ENCODE measurements around the gene CIRBP. TPM values are rescaled to one million over a fixed set of nuclear protein-coding genes. Genes with fewer than 3 reads are reported as not detected.

Gene CIRBP
- total and polyA plus RNA-seq, 2 of the 13 experiments (the other 11 are each of a cell fraction or from before 2014, with no cell fraction given): 133 to 140 TPM

- TF ChIP-seq ZNF142 (CRISPR knock-in tag; IDR thresholded peaks at IDR 0.05) (no peak), NR2F6 (IDR thresholded peaks at IDR 0.05) (no peak), NR2F6 (CRISPR knock-in tag; IDR thresholded peaks at IDR 0.05) (no peak), MATR3 (CRISPR knock-in tag; IDR thresholded peaks at IDR 0.05) (no peak), PCBP1 (IDR thresholded peaks at IDR 0.05; ENCODE audit: borderline replicate concordance, low read depth, low read length) (no peak), ZNF326 (CRISPR knock-in tag; IDR thresholded peaks at IDR 0.05; ENCODE audit: borderline replicate concordance) (no peak), ZNF678 (CRISPR knock-in tag; IDR thresholded peaks at IDR 0.05) (no peak), ZNF362 (CRISPR knock-in tag; IDR thresholded peaks at IDR 0.05; ENCODE audit: borderline replicate concordance) (no peak; the same call in 1 of the 2 replicates), KLF15 (CRISPR knock-in tag; IDR thresholded peaks at IDR 0.05; ENCODE audit: borderline replicate concordance) (no peak), ZFP90 (CRISPR knock-in tag; IDR thresholded peaks at IDR 0.05; ENCODE audit: borderline replicate concordance) (no peak), ZNF543 (CRISPR knock-in tag; IDR thresholded peaks at IDR 0.05) (no peak; the same call in 1 of the 2 replicates), ZNF292 (CRISPR knock-in tag; IDR thresholded peaks at IDR 0.05; ENCODE audit: borderline replicate concordance, low read depth) (no peak), HOXD1 (CRISPR knock-in tag; IDR thresholded peaks at IDR 0.05) (no peak), ZNF253 (CRISPR knock-in tag; IDR thresholded peaks at IDR 0.05; ENCODE audit: borderline replicate concordance) (peak; percentile 82; the same call in 1 of the 2 replicates), HHEX (CRISPR knock-in tag; IDR thresholded peaks at IDR 0.05) (no peak), MTF2 (CRISPR knock-in tag; IDR thresholded peaks at IDR 0.05; ENCODE audit: borderline replicate concordance) (no peak), ZNF460 (CRISPR knock-in tag; IDR thresholded peaks at IDR 0.05; ENCODE audit: borderline replicate concordance) (no peak), TCF12 (IDR thresholded peaks at IDR 0.05) (no peak), TCF12 (CRISPR knock-in tag; IDR thresholded peaks at IDR 0.05) (0 out of 2 replicates have a peak, but pooled peaks have one; percentile 47), NCOA2 (CRISPR knock-in tag; IDR thresholded peaks at IDR 0.05) (no peak), SMYD3 (CRISPR knock-in tag; IDR thresholded peaks at IDR 0.05) (no peak), AGO1 (IDR thresholded peaks at IDR 0.05; ENCODE audit: low read depth, low read length, poor library complexity, severe bottlenecking) (no peak), SMARCC2 (IDR thresholded peaks at IDR 0.05) (no peak), MED8 (CRISPR knock-in tag; IDR thresholded peaks at IDR 0.05; ENCODE audit: insufficient replicate concordance) (no peak), RCOR2 (CRISPR knock-in tag; IDR thresholded peaks at IDR 0.05) (no peak)
Measured at GRCh38 chr19:1315470-1316166, 46.5 kb downstream of the CIRBP start (continued).

Data from HepG2 (cell line).